GM23248 (cell line): ENCODE data around the gene ZNF519. TPM values are rescaled to one million over a fixed set of nuclear protein-coding genes. Genes with fewer than 3 reads are reported as not detected.
"Not testable (repeated sequence)": the region's sequence is repeated elsewhere in the genome, so short reads cannot be mapped to it uniquely, and the experiment has no call there.

Experiments
- DNase-seq: peaks from one replicate; pipeline ENCODE4 v3.0.0-alpha.2; 2015
- H2AFZ ChIP-seq: fragments of 200-600 bp; sonication (generic); 2 replicates; pipeline ENCODE4 v1.6.1; 2016; ENCODE audit warnings: antibody characterized with exemption
- H3F3A ChIP-seq: fragments of 200-600 bp; sonication (generic); 2 replicates; pipeline ENCODE4 v1.6.1; 2016; ENCODE audit warnings: mild to moderate bottlenecking, antibody characterized with exemption, mixed run types; ENCODE audit not compliant: insufficient read depth
- H3K27ac ChIP-seq: fragments of 200-600 bp; sonication (generic); 2 replicates; pipeline ENCODE4 v1.5.1; 2016; ENCODE audit warnings: mild to moderate bottlenecking
- H3K27me3 ChIP-seq: fragments of 200-600 bp; sonication (generic); replicated peaks from 2 replicates; pipeline ENCODE4 v1.6.1; 2016; ENCODE audit warnings: mild to moderate bottlenecking; ENCODE audit not compliant: insufficient read depth
- H3K36me3 ChIP-seq: fragments of 200-600 bp; sonication (generic); 2 replicates; pipeline ENCODE4 v1.6.1; 2016; ENCODE audit warnings: low read depth, mild to moderate bottlenecking
- H3K4me1 ChIP-seq: fragments of 200-600 bp; sonication (generic); 2 replicates; pipeline ENCODE4 v1.6.1; 2016; ENCODE audit warnings: mild to moderate bottlenecking; ENCODE audit not compliant: insufficient read depth
- H3K4me2 ChIP-seq: fragments of 200-600 bp; sonication (generic); one replicate; pipeline ENCODE4 v1.6.1; 2016; ENCODE audit warnings: mild to moderate bottlenecking; ENCODE audit not compliant: unreplicated experiment
- H3K4me3 ChIP-seq: fragments of 200-600 bp; sonication (generic); 2 replicates; pipeline ENCODE4 v1.5.1; 2016; ENCODE audit warnings: mild to moderate bottlenecking
- H3K79me2 ChIP-seq: fragments of 200-600 bp; sonication (generic); 2 replicates; pipeline ENCODE4 v1.6.1; 2016; ENCODE audit warnings: mild to moderate bottlenecking; ENCODE audit not compliant: insufficient read depth
- H3K9ac ChIP-seq: fragments of 200-600 bp; sonication (generic); 2 replicates; pipeline ENCODE4 v1.6.1; 2016; ENCODE audit warnings: mild to moderate bottlenecking
- H3K9me2 ChIP-seq: fragments of 200-600 bp; sonication (generic); 2 replicates; pipeline ENCODE4 v1.6.1; 2016; ENCODE audit warnings: mixed run types, mild to moderate bottlenecking, moderate library complexity; ENCODE audit not compliant: insufficient read depth
- H3K9me3 ChIP-seq: fragments of 200-600 bp; sonication (generic); one replicate; pipeline ENCODE4 v1.6.1; 2017; ENCODE audit warnings: low read depth
- H4K20me1 ChIP-seq: fragments of 200-600 bp; sonication (generic); 2 replicates; pipeline ENCODE4 v1.6.0; 2016; ENCODE audit not compliant: insufficient read depth
- EZH2 ChIP-seq: fragments of 200-600 bp; sonication (generic); IDR thresholded peaks from 2 replicates; pipeline ENCODE4 v1.6.1; 2018; ENCODE audit warnings: antibody characterized with exemption, mild to moderate bottlenecking; ENCODE audit not compliant: insufficient read depth, poor library complexity, severe bottlenecking
- EZH2phosphoT487 ChIP-seq: fragments of 200-600 bp; sonication (generic); IDR thresholded peaks from 2 replicates; pipeline ENCODE4 v1.6.1; 2018; ENCODE audit warnings: antibody characterized with exemption, moderate library complexity, mild to moderate bottlenecking, low read depth; ENCODE audit not compliant: insufficient read depth
- WGBS, 2 experiments: methylation state at CpG; one replicate each; pipeline ENCODE4 v1.1.6; 2015 to 2017; ENCODE audit warnings: low lambda C conversion rate in 2 of 2, low coverage in 1 of 2; ENCODE audit errors: missing lambda C conversion rate in 2 of 2; 5-methylcytosine and 5-hydroxymethylcytosine counted together
- in situ Hi-C: fragments of 300-500 bp; cut with MboI; formaldehyde crosslinking; loops from 2 replicates; pipeline ENCODE4 v1.15.0; 2020
- polyA plus RNA-seq: library from polyadenylated mRNA; unstranded; fragments of >200 nt; fragmentation: Nextera tagmentation; extraction: Ambion mirVana; gene quantifications from 2 replicates; pipeline ENCODE4 v1.2.1, GENCODE V29; 2016
- total RNA-seq: library from RNA; depleted of rRNA; stranded (reverse); fragments of >200 nt; shearing (Covaris generic); gene quantifications from 2 replicates; pipeline ENCODE4 v1.2.3, GENCODE V29; 2014; rRNA removed

ZNF519 gene
- total RNA-seq, result 1.1 and 2.0 TPM in 2 replicates
- polyA plus RNA-seq, result 2.1 and 2.2 TPM in 2 replicates

GRCh38 chr18:14132271-14132700, at the start of gene ZNF519:
ZNF519 (minus strand) TSS chr18:14132435; CDS start chr18:14132277, 158 bp downstream.
- Histone ChIP-seq H3K9ac (peak within 1 kb of the TSS; percentile 85), H3K4me3 (peak within 1 kb of the TSS; percentile 96), H2AFZ (peak within 1 kb of the TSS; percentile 97), H3K4me2 (peak within 1 kb of the TSS; percentile 80)
- H3K9me2 ChIP-seq, H3K4me1 ChIP-seq, H4K20me1 ChIP-seq, H3K79me2 ChIP-seq, in situ Hi-C loops, H3K9me3 ChIP-seq, H3K27ac ChIP-seq, H3K36me3 ChIP-seq, H3F3A ChIP-seq, H3K27me3 ChIP-seq: not testable (repeated sequence)
- WGBS, 2 experiments, result 0 to 1% methylated on average over 20 of the region's 20 CpGs
- peak; percentile 96 for DNase-seq

GRCh38 chr18:14179306-14179705, 47.1 kb upstream of the ZNF519 start:
- Histone ChIP-seq H3K9me2 (no peaks in the 10 kb centered on the region), H3K9me3 (no peaks in the 10 kb centered on the region), H3K4me1 (no peaks in the 10 kb centered on the region), H3K4me3 (peak overlapping the region; percentile 81), H3K9ac (0 out of 2 replicates have a peak overlapping the region, but pooled peaks have one; percentile 5), H4K20me1 (no peaks in the 10 kb centered on the region), H3K27me3 (no peaks in the 10 kb centered on the region), H3F3A (no peaks in the 10 kb centered on the region), H2AFZ (peak overlapping the region; percentile 85), H3K36me3 (no peaks in the 10 kb centered on the region), H3K27ac (no peak overlapping the region), H3K79me2 (no peaks in the 10 kb centered on the region), H3K4me2 (peak overlapping the region; percentile 83)
- peak; percentile 2 for DNase-seq
- in situ Hi-C loops, result no loop called here
- 6 to 7% methylated on average over 15 to 16 of the region's 28 CpGs for WGBS, 2 experiments
- TF ChIP-seq EZH2 (no peak), EZH2phosphoT487 (no peak)

- in situ Hi-C loops, H3K9me3 ChIP-seq, H4K20me1 ChIP-seq, H3F3A ChIP-seq, H3K27ac ChIP-seq, H3K9me2 ChIP-seq, H3K36me3 ChIP-seq, H3K4me1 ChIP-seq, H3K27me3 ChIP-seq, H3K79me2 ChIP-seq: not testable (repeated sequence)
- Histone ChIP-seq H2AFZ (peak overlapping the region; percentile 85), H3K9ac (0 out of 2 replicates have a peak overlapping the region, but pooled peaks have one; percentile 5), H3K4me3 (peak overlapping the region; percentile 81), H3K4me2 (peak overlapping the region; percentile 83)
- 32 to 36% methylated on average over 23 to 58 of the region's 61 CpGs for WGBS, 2 experiments
- DNase-seq, result peak; percentile 56
Observed at GRCh38 chr18:14178321-14179196, 46.3 kb upstream of the ZNF519 start.

DNA sequence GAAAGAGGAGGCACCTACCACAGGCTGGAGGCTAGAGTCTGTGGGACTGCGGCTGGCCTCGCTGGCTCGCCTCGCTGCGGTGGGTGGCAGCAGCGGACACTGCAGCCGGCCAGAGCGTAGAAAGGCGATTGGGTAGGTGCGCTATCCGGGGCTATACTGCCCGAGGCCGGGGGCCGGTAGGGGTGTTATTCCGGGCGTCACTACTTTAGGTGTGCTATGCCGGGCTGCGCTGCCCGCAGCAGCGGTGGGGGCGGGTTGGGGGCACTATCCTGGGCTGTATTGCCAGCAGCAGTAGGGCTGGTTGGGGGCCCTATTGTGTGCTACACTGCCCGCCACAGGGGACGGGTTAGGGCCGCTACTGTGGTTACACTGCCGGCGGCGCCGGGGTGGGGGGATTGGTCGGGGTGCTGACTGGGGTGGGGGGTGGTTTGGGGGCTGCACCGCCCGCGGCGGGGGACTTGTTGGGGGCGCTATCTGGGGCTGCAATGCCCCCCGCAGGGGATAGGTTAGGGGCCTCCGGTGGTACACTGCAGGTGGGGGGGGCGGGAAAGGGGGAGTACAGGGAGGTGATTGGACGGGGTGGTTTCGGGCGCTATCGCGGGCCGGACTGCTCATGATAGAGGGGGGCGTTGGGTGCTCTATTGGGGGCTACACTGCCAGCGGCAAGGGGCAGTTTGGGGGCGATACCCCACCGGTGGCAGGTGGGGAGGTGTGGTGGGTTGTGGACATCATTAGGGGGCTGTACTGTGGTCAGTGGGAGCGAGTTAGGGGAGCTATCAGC, 45.5 kb upstream of the ZNF519 start:
- H3K27me3 ChIP-seq, in situ Hi-C loops, H3F3A ChIP-seq, H3K36me3 ChIP-seq, H2AFZ ChIP-seq, H3K4me3 ChIP-seq, H4K20me1 ChIP-seq, DNase-seq, H3K9ac ChIP-seq, H3K9me3 ChIP-seq, H3K79me2 ChIP-seq, H3K4me2 ChIP-seq, H3K9me2 ChIP-seq, H3K27ac ChIP-seq, H3K4me1 ChIP-seq: not testable (repeated sequence)
- 88 to 100% methylated on average over 8 to 48 of the region's 48 CpGs for WGBS, 2 experiments

DNA sequence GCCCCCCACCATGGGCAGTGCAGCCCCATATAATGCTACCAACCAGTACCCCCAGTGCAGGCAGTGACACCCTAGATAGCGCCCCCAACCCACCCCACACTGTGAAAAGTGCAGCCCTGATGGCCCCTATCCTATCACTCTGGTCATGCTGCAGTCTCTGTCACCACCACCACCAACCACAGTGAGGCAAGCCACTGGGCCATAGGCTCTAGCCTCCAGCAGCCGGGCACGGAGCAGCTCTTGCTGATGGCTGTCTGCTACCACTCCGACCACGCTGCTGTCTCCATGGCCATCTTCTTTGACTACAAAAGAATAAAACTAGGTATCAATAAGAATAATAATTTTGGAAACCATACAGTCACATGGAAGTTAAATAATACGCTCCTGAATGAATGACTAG, 43.2 kb upstream of the ZNF519 start:
- H3K27ac ChIP-seq, H4K20me1 ChIP-seq, in situ Hi-C loops, DNase-seq, H3K9me3 ChIP-seq, H3K4me1 ChIP-seq, H3K36me3 ChIP-seq, H3K9ac ChIP-seq, H2AFZ ChIP-seq, H3K9me2 ChIP-seq, H3K4me3 ChIP-seq, H3F3A ChIP-seq, H3K27me3 ChIP-seq, H3K79me2 ChIP-seq, H3K4me2 ChIP-seq: not testable (repeated sequence)
- WGBS, 2 experiments, result 42 to 63% methylated on average over 6 of the region's 6 CpGs
